ENCODE results near the gene HNRNPAB.

HNRNPAB gene

DNA sequence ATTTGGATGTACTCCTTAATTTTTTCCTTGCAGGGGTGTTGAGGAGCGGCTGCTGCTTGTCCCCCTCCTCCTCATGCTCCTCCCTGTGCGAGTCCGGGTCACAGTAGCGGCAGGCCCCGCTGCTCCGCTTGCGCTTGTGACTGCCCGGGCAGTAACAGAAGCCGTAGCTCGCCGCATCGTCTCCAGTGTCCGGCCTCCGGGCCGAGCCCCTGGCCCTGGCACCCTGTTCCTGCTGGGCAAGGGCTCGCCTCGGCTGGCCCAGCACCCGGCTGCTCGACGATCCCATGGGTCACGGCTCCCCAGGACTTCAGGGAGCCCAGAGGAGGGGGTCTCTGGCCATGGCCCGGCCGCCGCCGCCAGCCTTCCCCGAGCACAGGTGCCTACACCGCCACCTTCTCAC lies 17.3 kb upstream of the HNRNPAB start, which contains the start of gene GMCL2:
Gene GMCL2 (minus strand): TSS at position 358 of the 400 bp plus-strand sequence. CDS start 72 bp downstream, at position 286.
- no peaks in the 10 kb centered on the region for H3K79me2 ChIP-seq
- H3K9ac ChIP-seq: no peak within 1 kb of the TSS
- H3K4me2 ChIP-seq (ENCODE audit: low read length): no peak within 1 kb of the TSS
- H3K9me3 ChIP-seq (ENCODE audit: control insufficient read depth, low read length): no peaks in the 10 kb centered on the region
- no peaks in the 10 kb centered on the region for H3K27me3 ChIP-seq (ENCODE audit: control insufficient read depth, insufficient read depth, low read length)
- no peaks in the 10 kb centered on the region for H3K36me3 ChIP-seq (ENCODE audit: control insufficient read depth, insufficient read depth, low read length)
- H3K27ac ChIP-seq: no peak within 1 kb of the TSS
- H3K4me1 ChIP-seq: peaks cover 5% of the 10 kb centered on the region
- peak within 1 kb of the TSS; percentile 61 for H2AFZ ChIP-seq
- TF ChIP-seq, protein P1, sequence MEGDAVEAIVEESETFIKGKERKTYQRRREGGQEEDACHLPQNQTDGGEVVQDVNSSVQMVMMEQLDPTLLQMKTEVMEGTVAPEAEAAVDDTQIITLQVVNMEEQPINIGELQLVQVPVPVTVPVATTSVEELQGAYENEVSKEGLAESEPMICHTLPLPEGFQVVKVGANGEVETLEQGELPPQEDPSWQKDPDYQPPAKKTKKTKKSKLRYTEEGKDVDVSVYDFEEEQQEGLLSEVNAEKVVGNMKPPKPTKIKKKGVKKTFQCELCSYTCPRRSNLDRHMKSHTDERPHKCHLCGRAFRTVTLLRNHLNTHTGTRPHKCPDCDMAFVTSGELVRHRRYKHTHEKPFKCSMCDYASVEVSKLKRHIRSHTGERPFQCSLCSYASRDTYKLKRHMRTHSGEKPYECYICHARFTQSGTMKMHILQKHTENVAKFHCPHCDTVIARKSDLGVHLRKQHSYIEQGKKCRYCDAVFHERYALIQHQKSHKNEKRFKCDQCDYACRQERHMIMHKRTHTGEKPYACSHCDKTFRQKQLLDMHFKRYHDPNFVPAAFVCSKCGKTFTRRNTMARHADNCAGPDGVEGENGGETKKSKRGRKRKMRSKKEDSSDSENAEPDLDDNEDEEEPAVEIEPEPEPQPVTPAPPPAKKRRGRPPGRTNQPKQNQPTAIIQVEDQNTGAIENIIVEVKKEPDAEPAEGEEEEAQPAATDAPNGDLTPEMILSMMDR (IDR thresholded peaks at IDR 0.05): no peak
- no peak within 1 kb of the TSS for H3K4me3 ChIP-seq (ENCODE audit: low read depth, low read length)

DNA sequence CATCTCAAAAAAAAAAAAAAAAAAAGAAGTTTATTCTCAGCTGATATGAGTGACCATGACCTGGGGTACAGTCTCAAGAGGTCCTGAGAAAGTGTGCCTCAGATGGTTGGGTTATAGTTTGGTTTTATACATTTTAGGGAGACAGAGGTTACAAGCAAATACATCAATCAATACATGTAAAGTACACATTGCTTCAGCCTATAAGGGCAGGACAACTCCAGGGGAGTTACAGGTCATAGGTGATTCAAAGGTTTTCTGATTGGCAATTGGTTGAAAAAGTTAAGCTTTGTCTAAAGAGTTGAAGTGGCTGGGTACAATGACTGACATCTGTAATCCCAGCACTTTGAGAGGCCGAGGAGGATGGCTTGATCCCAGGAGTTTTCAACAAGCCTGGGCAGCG lies 14.9 kb upstream of the HNRNPAB start:
- Histone ChIP-seq H3K4me2 (ENCODE audit: low read length) (no peak overlapping the region), H3K4me1 (peaks cover 5% of the 10 kb centered on the region), H3K27ac (no peak overlapping the region), H3K9ac (no peak overlapping the region), H3K9me3 (ENCODE audit: control insufficient read depth, low read length) (no peaks in the 10 kb centered on the region), H3K27me3 (ENCODE audit: control insufficient read depth, insufficient read depth, low read length) (no peaks in the 10 kb centered on the region), H3K36me3 (ENCODE audit: control insufficient read depth, insufficient read depth, low read length) (no peaks in the 10 kb centered on the region), H3K79me2 (no peaks in the 10 kb centered on the region), H3K4me3 (ENCODE audit: low read depth, low read length) (no peak overlapping the region), H2AFZ (no peak overlapping the region)
- TF ChIP-seq, protein P1 (IDR thresholded peaks at IDR 0.05): no peak

DNA sequence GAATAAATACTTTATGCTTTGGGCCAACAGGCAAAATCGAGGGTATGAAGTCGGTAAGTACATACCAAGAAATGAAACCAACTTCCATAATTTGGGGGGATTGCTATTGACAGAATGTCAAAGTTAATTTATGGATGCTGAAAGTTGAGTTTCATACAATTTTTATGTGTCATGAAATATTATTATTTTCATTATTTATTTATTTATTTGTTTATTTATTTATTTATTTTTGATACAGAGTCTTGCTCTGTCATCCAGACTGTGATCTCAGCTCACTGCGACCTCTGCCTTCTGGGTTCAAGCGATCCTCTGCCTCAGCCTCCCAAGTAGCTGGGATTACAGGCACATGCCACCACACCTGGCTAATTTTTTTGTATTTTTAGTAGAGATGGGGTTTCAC lies 12.7 kb upstream of the HNRNPAB start:
- no peaks in the 10 kb centered on the region for H3K36me3 ChIP-seq (ENCODE audit: control insufficient read depth, insufficient read depth, low read length)
- H3K4me2 ChIP-seq (ENCODE audit: low read length): no peak overlapping the region
- no peaks in the 10 kb centered on the region for H3K9me3 ChIP-seq (ENCODE audit: control insufficient read depth, low read length)
- no peaks in the 10 kb centered on the region for H3K79me2 ChIP-seq
- H3K9ac ChIP-seq: no peak overlapping the region
- H2AFZ ChIP-seq: no peak overlapping the region
- H3K27me3 ChIP-seq (ENCODE audit: control insufficient read depth, insufficient read depth, low read length): no peaks in the 10 kb centered on the region
- peaks cover 3% of the 10 kb centered on the region for H3K4me1 ChIP-seq
- no peak overlapping the region for H3K4me3 ChIP-seq (ENCODE audit: low read depth, low read length)
- TF ChIP-seq, protein P1 (IDR thresholded peaks at IDR 0.05): no peak
- H3K27ac ChIP-seq: peak overlapping the region; percentile 37

DNA sequence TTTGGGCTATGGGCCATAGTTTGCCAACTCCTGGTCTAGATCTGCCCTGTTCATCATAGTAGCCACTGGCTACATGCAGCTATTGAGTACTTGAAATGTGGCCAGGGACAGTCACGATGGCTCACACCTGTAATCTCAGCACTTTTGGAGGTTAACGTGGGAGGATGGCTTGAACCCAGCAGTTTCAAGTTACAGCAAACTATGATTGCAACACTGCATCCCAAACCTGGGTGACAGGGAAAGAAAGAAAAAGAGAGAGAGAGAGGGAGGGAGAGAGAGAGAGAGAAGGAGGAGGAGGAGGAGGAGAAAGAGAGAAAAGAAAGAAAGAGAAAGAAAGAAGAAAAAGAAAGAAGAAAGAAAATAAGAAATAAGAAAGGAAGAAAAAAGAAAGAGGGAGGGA lies 12.1 kb upstream of the HNRNPAB start:
- Histone ChIP-seq H2AFZ (no peak overlapping the region), H3K4me3 (ENCODE audit: low read depth, low read length) (no peak overlapping the region), H3K79me2 (no peaks in the 10 kb centered on the region), H3K36me3 (ENCODE audit: control insufficient read depth, insufficient read depth, low read length) (no peaks in the 10 kb centered on the region), H3K27me3 (ENCODE audit: control insufficient read depth, insufficient read depth, low read length) (no peaks in the 10 kb centered on the region), H3K4me1 (peaks cover 2% of the 10 kb centered on the region), H3K9ac (no peak overlapping the region), H3K9me3 (ENCODE audit: control insufficient read depth, low read length) (no peaks in the 10 kb centered on the region), H3K4me2 (ENCODE audit: low read length) (no peak overlapping the region), H3K27ac (peak overlapping the region; percentile 37)
- TF ChIP-seq, protein P1 (IDR thresholded peaks at IDR 0.05): no peak

DNA sequence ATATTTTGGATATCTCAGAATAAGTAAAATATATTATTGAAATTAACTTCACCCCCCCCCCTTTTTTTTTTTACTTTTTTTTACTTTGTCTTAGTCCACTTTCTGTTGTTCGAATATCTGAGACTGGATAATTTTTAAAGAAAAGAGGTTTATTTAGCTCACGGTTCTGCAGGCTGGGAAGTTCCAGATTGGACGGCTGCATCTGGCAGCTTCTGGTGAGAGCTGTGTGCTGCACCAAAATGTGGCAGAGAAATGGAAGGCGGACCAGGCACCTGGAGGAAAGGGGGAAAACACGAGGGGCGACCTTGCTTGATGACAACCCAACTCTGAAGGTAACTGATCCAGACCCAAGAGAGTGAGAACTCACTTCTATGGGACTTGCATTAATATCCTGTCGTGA lies 11.5 kb upstream of the HNRNPAB start:
- Histone ChIP-seq H3K4me1 (peaks cover 2% of the 10 kb centered on the region), H3K4me2 (ENCODE audit: low read length) (no peak overlapping the region), H3K36me3 (ENCODE audit: control insufficient read depth, insufficient read depth, low read length) (no peaks in the 10 kb centered on the region), H2AFZ (no peak overlapping the region), H3K9me3 (ENCODE audit: control insufficient read depth, low read length) (no peaks in the 10 kb centered on the region), H3K9ac (no peak overlapping the region), H3K27me3 (ENCODE audit: control insufficient read depth, insufficient read depth, low read length) (no peaks in the 10 kb centered on the region), H3K27ac (no peak overlapping the region), H3K79me2 (no peaks in the 10 kb centered on the region), H3K4me3 (ENCODE audit: low read depth, low read length) (no peak overlapping the region)
- TF ChIP-seq, protein P1 (IDR thresholded peaks at IDR 0.05): no peak
